HG02840 (cell line): Measurements from ENCODE around the gene ID1.

Source experiments
- ATAC-seq: cut with Tn5 transposase; IDR thresholded peaks from one replicate; pipeline ENCODE4 v1.9.1; 2021; ENCODE audit warnings: mild to moderate bottlenecking, moderate library complexity, moderate number of reproducible peaks; ENCODE audit not compliant: unreplicated experiment, low FRiP score

Gene ID1

GRCh38 chr20:31605031-31605901, at the start of gene ID1:
TSS of gene ID1 (plus strand) at chr20:31605289. CDS start at chr20:31605388, 99 bp downstream.
- peak; percentile 93 for ATAC-seq

DNA sequence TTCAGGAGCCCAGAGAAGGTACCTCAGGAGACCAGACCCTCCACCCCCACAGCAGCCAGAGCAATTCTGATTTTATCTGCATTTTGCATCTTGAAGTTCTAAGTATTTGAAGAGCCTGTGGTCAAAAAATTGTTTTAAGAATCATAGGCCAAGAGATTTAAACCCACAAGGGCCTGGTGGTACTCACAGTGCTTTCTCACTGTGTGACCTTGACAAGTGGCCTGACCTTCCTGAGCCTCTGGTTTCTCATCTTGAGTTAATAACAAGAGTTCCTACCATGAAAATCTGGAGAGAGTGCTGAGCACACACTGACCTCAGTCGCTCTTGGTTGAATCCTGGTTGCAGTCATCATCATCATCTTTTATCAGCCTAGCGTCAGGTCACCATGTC, 45.4 kb upstream of the ID1 start:
- no peak for ATAC-seq

DNA sequence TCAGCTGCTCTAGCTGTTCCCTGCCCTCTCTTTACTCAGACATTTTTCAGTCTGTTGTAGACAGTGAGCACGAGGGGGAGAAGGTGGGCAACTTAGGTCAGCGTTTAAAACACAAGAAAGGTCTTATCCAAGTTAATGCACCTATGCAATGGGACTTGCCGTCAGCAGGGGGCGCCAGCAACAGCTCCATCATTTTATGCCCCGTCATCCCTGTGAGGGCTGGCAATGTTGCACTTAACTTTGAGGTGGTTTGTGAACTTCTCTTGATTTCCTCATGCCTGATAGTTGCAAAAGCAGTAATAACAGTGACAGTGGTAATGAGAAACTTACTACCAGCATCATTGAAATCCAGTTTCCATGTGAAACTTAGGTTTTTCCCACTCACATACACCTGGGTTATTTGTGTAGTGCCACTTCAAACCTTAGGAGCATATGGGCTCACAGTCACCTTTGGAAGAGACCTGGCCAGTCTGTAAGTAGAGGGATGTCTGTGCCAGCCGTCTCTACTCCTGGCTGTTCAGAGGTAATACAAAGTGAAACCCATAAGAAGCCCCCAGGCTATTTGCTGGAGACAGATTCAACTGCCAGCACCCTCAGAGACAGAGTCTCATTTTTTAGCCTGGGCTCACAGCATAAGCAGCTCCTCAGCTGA, 44.9 kb upstream of the ID1 start:
- ATAC-seq, result no peak

DNA sequence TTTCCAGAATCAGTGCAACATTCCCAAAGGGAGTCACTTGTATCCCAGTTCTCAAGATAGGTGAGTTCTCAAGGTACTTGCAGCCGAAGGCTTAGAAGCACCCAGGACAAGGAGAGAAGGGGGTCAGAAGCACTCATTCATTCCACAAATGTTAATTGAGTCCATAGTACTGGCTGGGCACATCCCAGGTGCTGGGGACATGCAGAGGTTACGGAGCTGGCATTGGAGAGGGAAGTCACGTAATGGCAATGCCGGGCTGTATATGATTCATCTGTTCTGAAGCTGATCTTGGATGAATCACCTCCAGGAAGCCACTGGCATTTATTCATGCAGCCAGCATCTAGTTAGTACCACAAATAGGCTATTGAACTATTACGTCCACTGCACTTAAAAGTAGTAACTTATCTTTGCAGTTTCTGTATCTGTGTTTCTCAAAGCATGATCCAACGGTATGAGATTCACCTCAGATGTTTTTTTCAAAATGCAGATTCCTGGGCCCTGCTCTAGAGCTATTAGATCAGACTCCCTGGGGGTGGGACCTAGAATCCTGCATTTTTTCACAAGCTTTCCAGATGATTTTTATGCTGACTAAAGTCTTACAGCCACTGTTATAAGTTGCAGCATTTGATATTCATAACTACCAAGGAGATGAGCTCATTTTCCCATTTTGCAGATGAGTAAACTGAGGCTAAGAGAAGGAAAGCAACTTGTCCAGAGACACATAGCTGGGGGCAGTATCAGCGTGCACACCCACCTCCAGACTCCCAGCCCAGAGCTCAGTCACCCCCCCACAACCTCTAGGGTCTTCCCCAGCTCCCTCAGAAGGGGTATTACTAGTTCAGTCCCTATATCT, 44.1 kb upstream of the ID1 start:
- ATAC-seq, result no peak

DNA sequence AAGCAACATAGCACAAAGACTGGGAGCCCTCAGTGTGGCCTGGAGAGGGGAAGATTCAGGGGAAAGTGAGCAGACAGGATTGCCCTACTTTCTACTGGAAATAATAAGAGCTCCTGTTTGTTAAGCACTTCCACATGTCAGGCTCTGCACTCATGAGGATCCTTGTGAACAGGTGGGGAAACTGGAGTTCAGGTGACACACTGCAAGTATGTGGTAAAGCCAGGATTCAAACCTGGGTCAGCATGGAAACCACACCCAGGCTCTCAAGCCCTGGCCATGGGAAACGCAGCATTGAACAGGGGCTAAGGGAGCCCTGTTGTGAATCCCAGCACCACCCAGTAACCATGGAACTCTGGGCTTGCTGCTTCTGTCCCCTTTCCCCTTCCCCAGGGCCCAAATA, 42.8 kb upstream of the ID1 start:
- ATAC-seq, result no peak

- ATAC-seq, result no peak
These were observed 40.8 kb upstream of the ID1 start for GRCh38 chr20:31564284-31564683.

GRCh38 chr20:31565699-31566318, 39.3 kb upstream of the ID1 start:
- ATAC-seq, result no peak

GRCh38 chr20:31566319-31566657, 38.8 kb upstream of the ID1 start:
- no peak for ATAC-seq

DNA sequence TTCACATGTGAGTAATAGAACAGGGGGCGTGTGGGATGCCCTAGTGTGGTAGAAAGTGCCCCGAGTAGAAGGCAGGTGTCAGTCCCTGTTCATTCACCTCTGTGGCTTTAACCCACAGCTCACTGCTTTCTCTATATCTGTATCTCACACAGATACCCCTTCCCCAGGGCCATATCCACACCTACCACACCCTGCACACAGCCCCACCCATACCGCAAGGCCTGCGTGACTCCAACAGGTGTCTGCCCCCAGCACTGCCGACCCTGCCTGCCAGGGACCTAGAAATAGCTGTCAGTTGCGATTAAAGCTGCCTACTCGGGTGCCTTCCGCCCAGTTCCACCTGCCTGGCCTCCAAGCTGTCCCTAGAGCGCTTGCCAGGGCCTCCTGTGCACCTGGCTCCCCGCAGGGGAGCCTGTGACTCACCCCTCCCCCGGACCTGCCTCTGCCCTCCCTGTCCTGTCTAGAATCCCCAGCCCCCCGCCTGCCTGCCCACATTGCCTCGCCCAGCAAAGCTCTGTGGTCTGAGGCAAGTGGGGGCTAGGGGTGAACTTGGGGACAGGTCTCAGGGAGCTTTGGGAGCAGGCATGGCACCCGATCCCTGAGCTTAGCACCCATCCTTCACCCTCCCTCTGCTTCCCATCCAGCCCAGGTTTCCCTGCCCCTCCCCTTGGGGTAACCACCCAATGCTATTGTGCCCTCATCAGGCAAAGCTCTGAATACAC, 38.3 kb upstream of the ID1 start:
- no peak for ATAC-seq

- no peak for ATAC-seq
These were observed 37.7 kb upstream of the ID1 start for GRCh38 chr20:31567380-31567720.

GRCh38 chr20:31568041-31568731, 36.9 kb upstream of the ID1 start:
- no peak for ATAC-seq

DNA sequence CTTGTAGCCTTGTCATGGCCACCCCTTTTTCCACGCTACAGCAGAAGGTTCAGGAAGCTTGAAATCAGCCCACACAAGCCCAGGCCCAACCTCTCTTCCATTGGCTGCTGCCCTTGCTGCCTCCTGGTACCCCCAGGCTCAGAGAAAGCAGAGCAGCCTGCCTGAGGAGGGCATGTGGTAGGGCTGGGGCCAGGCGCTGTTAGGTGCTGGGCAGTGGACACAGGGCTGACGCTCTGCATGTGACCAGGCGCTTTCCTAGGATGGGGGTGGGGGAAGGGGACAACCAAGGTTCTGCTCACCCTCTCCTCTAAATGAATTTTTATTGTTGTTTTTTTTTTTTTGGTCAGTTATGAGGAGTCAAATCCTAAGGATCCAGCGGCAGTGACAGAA, 36.3 kb upstream of the ID1 start:
- ATAC-seq, result no peak

DNA sequence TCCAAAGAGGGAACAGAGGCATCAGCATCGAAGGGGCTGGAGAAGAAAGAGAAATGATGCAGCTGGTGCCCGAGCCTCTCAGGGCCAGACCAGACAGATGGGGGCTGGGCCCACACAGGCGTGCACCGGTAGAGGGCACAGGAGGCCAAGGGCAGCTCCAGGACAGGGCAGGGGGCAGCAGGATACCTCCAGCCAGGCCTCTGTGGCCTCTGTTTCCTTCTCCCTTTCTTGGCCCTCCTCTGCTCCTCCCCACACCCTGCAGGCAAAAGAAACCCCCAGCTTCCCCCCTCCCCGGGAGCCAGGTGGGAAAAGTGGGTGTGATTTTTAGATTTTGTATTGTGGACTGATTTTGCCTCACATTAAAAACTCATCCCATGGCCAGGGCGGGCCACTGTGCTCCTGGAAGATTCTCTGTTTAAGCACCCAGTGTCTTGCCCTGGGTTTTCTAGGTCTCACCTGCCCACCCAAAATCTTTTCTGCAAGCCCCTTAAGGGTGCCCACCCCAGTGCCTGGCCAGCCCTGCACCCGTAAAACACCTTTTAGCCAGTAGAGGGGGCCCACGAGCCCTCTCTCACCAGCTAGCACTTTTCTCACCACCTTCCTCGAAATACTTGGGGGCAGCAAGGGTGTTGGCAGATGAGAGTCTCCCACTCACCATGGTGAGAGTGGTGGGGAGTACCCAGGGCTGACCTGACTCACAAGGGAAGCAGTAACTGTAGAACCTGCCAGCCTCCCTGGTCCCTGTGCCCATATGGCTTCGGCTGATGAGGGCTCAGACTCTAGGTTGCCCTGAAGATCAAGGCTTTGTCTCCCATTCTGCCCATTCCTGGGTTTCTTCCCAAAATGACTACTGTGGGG, 35.7 kb upstream of the ID1 start:
- ATAC-seq, result no peak

GRCh38 chr20:31570021-31570463, 35.0 kb upstream of the ID1 start:
- ATAC-seq, result no peak

DNA sequence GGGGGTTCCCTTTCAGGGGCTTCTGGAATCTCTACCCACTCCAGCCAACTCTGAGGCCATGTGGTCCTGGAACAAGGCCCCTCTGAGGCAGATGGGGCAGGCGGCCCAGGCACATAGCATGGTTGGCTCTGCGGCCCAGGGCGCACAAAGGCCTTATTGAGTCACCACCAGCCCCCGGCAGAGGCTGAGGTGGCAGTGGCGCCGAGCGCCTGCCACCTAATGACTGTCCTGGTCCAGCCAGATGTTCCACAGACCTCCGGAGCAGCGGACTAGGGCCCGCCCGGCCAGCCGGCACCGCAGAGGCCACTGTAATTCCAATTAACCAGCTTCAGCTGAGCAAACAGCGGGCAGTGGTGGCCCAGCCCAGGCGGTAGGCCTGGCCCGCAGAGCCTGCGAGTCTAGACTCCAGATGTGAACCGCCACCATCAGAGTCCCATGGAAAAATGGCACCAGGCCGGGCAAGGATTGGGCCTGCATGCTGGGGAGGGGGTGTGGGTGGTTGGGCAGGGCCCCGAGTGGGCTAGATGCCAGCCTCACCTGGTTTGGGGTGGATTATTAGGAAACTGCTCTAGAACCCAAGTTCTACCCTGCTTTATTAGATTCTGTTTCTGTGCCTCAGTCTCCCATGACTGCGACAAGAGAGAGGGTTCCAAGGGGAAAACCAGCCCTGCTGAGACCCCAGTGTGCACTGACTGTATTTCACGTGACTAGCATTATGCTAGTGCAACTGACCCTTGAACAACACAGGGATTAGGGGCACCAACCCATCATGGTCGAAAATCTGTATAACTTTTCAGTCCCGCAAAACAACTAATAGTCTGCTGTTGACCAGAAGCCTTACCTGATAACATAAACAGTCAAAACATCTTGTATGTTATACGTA, 34.1 kb upstream of the ID1 start:
- no peak for ATAC-seq

GRCh38 chr20:31572042-31572700, 32.9 kb upstream of the ID1 start:
- ATAC-seq, result no peak
